ENCODE measurements around the gene BIRC2.

- TF ChIP-seq CTCF (IDR thresholded peaks at IDR 0.05) (no peak), POLR2A (IDR thresholded peaks at IDR 0.05) (no peak)
Observed at GRCh38 chr11:102384419-102385079, 37.5 kb downstream of the BIRC2 start.
